Activated CD4-positive, CD25-positive, alpha-beta regulatory T cell (primary cell): Measurements from ENCODE around the gene ANKFY1.
"Not testable (repeated sequence)": the region's sequence is repeated elsewhere in the genome, so short reads cannot be mapped to it uniquely, and the experiment has no call there.

Source experiments
- DNase-seq, 4 experiments: peaks; one replicate each; lab custom pipeline; 2025; lab: John Stamatoyannopoulos, UW

The ANKFY1 gene

DNA sequence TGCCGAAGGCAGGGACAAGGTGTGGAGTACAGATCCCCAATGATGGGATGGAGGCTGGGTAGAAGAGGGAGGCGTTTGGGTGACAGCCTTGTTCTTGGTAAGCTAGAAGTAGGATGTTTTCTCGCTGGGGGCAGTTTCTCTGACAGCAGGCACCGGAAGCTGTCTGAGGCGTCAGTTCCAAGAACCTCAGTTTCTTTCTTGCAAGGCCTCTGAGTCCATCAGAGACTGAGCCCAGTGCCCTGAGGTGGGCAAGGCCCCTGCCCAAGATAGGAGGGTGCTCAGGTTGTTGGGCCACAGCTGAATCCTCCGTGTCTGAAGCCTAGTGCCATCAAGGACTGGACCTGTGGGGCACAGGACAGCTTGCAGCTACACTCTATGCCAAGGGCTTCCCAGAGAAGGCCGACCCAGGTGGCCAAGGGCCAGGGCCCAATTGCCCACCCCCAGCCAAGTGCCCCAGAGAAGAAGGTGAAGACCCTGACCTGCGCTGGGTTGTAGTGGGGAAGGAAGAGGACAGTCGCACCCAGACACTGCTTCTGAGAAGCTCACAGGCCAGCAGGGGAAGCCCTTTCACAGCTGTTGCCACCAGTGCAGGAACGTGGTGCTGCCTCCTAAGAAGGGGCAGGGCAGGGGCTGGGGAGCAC, 107.7 kb downstream of the ANKFY1 start:
- no peak for DNase-seq

DNA sequence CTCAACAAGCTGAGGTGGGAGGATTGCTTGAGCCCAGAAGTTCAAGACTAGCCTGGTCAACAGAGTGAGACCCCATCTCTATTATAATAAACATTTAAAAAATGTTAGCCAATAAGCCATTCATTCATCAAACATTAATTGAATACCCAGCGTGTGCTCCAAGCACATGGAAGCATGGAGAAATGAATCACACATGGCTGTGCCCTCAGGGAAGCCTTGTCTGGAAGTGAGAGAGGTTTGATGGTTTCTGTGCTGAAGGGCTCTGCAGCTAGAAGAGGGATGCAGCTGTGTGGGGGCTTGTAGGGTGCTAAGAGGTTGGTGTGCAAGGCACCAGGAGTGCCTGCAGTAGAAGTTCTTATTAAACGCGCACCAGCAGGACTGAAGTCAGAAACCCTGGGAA, 109.6 kb downstream of the ANKFY1 start:
- no peak for DNase-seq

DNA sequence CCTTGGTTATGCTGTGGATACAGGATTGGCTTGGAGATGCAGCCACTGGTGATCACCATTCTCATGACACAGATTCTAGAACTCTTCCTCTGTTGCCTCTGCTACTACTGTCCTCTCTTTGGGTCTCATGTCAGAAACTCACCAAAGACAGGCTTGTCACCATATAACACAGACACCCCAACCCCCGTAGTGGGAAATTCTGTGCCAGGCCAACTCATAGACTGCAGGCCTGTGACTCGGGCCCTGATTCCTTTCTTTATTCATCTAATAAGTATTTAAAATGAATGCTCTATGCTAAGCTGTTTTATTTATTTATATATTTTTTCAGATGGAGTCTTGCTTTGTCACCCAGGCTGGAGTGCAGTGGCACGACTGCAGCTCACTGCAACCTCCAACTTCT, 111.3 kb downstream of the ANKFY1 start:
- DNase-seq, result no peak

DNA sequence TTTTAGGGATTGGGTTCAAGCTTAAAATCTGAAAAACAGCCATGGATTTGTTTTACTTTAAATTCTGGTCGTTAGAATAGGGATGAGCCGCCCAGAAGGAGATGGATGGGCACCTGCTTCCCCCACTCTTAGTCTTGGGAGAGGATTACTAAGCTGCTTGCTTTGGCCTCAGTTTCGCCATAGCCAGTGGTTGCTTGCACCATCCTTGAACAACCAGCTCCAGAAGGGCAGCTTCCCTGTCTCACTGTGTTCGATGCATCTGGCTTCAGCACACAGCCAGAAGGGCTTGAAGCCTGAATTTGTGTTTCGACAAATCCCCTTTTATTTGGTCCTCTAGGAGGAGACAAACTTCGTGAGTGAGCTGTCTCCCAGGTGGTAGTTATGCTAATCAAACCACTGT, 113.7 kb downstream of the ANKFY1 start:
- DNase-seq, result no peak

DNA sequence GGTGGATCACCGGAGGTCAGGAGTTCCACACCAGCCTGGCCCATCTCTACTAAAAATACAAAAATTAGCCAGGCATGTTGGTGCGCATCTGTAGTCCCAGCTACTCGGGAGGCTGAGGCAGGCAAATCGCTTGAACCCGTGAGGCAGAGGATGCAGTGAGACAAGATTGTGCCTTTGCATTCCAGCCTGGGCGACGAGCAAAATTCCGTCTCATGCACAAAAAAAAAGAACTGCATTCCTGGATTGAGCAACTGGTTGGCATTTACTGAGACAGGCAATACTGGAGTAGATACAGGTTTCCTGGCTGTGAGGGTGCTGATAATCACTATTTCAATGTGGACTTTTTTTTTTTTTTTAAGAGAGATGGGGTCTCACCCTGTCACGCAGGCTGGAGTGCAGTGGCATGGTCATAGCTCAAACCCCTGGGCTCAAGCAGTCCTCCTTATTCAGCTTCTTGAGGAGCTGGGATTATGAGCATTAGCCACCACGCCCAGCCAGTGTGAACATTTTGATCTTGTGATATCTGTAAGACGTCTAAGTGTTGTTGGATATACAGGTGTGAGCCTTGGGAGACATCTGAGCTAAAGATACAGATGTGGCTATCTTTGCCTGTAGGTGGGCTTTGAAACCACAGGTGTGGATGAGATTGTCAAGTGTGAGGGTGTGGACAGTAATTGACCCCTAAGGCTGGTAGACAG, 115.0 kb downstream of the ANKFY1 start:
- DNase-seq, result no peak

DNA sequence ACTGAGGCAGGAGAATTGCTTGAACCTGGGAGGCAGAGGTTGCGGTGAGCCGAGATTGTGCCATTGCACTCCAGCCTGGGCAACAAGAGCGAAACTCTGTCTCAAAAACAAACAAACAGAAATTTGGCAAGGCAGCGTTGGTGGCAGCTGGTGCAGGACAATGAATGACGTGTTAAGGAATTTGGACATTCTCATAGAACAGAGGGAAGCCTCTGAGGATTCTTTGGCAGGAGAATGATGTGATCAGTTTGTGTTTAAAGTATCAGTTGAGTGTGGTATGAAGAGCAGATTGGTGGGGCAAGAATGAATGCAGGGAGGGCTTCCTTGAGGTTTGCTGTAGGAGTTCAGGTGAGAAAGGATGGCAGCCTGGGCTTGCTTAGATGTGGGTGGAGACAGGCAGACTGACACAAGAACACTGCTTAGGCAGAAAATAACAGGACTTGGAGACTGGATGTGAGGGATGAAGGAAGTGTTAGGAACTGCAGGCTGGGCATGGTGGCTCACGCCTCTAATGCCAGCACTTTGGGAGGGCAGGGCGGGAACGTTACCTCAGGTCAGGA, 115.9 kb downstream of the ANKFY1 start:
- no peak for DNase-seq

DNA sequence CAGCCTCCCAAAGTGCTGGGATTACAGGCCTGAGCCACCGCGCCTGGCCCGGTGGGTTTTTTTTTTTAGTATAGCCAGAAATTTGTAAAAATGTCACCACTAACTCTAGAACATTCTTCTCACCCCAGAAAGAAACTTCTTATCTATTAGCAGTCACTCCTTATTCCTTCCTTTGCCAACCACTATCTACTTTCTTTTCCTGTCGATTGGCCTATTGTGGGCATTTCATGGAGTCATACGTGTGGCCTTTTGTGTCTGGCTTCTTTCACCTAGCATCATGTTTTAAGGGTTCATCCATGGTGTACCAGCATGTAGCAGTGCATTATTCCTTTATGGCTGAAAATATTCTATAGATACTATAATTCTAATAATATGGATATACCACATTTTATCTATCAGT, 117.1 kb downstream of the ANKFY1 start:
- DNase-seq, result no peak

DNA sequence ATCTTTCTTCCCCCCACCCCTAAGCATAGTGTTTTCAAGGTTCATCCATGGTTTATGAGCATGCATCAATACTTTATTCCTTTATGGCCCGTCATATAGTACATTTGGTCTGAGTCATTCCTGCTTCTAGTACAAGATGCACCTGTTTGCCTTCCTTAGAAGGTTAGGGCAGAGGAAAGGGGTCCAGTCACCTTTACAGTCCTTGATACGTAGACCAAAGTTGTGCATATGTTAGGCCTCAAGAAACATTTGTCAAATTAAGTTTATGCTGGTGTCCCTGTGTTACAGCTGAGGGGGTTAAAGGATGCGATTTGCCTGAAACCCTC, 119.4 kb downstream of the ANKFY1 start:
- DNase-seq, result no peak

DNA sequence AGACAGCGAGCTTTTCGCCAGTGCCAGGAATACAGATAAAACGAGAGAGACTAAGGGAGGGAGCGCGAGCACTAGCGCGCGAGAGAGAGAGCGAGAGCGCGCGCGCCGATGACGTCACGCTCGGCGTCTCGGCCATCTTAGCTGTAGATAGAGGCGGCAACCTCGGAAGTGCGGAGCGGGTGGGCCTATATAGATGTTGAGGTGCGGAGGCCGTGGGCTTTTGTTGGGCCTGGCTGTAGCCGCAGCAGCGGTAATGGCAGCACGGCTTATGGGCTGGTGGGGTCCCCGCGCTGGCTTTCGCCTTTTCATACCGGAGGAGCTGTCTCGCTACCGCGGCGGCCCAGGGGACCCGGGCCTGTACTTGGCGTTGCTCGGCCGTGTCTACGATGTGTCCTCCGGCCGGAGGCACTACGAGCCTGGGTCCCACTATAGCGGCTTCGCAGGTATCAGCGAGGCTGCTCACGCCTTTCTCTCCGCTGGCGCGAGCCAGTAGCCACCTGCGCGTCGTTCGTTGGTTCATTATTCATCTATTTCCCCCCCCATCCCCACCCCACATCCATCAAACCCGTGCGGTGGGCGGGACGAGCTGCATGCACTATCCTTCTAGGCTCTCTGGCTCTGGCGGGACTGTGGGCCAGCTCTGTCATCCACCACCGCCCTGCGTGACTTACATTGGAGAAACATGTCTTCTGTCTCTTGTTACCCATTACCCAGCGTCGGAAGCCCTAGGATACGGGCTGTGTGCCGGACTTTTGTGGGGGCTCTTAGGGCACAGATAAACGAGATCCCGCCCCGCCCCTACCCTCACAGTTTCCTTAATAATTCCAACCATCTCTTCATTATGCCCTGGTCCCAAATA, 120.0 kb downstream of the ANKFY1 start:
- peak; percentile 62 to 87 (median 82) for DNase-seq

DNA sequence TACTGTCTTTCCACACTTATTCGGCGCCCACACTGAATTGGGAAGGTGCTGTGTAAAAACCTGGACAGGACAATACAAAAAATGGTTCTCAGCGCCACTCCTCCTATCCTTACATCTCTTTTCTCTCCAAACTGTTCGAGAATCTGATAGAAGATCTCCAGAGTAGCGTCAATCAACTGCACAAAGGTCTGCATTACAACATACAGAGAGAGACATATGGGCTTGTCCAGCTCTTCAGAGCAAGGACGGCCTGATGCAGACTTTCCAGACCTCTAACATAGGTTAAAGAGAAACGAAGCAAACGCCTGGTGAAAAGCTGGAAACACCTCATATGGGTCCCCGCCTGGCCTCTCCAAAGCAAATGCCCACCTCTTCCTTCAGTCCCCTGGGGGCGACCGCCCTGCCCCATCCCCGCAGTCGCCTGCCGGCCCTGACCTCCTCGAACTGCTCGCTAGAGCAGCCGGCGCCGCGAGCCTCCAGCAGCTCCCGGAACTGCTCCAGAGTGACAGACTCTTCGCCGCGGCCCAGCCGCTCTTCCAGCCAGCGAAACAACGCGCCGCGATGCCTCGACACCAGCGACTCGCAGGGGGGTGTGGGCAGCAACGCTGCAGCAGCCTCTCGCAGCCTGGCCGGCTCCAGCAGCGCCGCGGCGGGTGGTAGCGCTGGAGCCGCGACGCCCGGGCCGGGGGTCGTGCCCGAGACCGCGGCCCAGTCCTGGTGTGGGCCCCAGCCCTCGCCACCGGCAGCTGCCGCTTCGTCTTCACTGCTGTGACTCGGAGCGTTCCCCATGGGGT, 121.5 kb downstream of the ANKFY1 start:
- peak in 2 of 4 experiments; percentile 38 to 44 for DNase-seq

DNA sequence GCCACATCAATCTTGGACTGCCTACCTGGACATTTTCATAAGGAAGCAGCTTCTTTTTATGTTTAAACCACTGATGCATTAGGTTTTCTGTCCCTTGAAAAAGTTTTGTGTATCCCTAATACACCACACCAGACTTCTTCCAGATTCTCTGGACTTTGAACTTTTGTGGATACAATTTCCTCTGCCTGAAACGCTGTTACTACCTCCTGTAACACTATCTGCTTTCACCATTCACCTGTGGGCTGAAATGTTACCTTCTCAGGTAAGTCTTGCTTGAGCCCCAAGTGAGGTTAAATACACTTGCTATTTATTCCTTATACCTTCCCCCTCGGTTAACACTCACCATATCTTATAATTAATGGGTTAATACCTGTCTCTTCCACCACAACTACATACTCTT, 123.7 kb downstream of the ANKFY1 start:
- DNase-seq, result no peak

DNA sequence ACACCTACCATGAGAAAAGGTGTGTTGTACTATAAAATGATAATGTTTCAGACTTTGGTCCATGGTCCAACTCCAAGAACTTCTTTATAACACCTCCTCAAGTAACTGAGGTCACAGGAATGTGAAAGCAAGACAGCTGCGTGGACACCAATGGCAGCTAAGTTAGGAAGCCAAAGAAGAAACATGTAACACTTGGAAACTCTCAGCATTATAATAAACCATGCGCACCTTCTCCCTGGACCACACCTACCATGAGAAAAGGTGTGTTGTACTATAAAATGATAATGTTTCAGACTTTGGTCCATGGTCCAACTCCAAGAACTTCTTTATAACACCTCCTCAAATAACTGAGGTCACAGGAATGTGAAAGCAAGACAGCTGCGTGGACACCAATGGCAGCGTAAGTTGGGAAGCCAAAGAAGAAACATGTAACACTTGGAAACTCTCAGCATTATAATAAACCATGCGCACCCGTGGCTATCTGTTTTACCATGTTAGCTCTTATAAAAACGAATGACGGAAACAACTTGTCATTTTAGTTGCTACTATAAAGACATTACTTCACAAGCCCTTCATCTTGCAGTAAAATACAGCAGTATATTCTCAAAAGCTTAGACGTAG, 124.8 kb downstream of the ANKFY1 start:
- DNase-seq, result not testable (repeated sequence)

DNA sequence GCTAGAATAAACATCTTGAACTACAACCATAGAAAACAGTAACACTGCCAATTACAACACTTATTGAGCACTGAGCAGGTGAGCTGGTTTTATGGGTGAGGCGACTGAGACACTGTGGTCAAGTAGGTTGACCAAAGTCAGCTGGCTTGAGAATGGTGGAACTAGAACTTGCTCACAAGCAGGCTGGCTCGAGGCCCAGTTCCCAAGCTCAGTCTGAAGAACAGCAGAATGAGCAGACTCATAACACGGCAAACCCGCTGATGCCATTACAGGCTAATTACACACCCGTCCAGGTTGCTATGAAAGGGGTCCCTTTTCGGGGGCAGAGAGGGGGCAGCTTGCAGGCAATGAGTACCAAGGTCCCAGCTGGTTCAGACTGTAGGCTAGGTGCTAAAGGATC, 127.4 kb downstream of the ANKFY1 start:
- no peak for DNase-seq

DNA sequence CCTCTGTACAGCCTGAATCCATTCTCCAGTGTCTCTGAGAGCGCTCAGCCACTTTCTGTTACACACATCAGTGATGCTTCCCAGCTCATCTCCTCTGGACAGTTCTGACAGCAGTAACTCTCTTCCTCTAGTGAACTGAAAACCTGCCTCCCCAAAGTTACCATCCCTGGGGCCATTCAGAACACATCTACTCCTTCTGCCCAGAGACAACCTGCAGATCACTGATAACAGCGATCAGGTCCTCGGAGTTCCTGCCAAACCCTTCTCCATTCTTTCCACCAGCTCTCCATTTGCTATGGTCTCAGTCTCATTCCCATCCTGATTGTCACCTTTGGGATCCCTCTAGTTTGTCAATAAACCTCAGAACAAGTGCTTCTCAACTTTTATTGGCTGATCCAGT, 128.3 kb downstream of the ANKFY1 start:
- DNase-seq, result no peak

DNA sequence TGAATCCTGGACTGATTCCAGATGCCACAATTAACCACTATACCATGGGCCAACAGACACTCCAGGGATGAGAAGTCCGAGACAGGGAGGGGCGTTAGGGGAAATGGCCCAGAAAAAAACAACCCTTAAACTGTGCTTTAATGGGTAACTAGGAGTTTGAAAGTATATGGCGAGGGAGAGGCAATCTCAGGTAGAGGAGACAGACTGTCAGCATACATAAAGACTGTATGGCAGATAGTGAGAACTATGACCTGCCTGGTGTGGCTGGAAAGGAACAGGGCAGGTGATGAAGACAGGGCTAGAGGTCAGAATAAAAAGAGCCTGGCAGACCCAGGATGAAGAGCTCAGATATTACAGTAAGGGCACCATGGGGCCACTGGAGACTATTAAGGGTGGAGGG, 129.1 kb downstream of the ANKFY1 start:
- DNase-seq, result no peak

DNA sequence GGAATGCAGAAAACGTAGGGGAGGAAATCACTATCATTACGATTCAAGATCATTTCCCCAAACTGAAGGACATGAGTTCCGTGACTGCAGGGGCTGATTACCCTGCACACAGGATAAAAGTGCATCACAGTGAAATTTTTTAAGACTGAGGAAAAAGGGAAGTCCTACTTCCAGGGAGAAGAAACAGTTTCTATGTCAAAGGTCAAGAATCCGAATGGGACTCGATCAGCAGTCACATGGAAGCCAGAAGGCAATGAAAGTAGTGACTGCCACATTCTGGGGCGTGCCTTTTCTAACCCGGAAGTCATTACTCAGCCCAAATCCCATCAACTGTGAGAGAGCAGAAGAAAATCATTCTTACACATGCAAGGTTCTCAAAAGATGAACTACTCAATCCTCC, 133.1 kb downstream of the ANKFY1 start:
- no peak for DNase-seq

DNA sequence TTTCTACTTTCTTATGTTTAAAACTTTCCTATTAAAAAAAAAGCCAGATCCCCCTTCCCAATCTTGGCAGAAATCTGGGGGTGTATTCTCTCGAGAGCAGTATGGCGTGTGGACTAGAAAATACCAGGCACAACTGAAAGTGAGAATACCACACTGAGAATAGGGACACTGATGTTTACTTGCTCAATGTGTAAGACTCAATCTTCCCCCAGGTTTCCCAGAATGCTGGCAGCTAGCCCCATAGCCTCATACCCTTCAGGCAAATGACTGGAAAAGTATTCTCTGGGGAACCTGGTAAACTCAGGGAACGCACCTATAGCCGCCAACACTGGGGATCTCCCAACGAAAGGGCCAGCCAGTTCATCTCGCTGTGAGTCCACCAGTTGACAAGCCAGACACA, 136.2 kb downstream of the ANKFY1 start:
- no peak for DNase-seq

DNA sequence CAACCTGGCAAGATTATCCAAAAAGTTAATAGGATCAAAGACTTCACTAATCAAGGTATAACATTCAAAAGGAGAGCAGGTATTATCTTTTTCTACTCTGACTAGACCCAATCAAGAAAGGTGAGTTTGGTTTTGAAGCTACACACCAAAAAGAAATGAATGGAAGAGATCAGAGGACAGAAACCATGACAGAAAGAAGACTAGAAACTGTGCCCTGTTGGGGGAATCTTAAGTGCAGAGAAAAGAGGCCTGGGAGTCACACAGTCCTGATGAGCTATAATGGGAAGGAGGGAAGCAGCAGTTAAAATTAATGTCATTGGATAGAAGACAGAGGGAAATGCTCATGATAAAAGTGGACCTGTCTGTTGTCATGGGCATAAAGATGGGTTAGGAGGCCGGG, 138.2 kb downstream of the ANKFY1 start:
- DNase-seq, result no peak

DNA sequence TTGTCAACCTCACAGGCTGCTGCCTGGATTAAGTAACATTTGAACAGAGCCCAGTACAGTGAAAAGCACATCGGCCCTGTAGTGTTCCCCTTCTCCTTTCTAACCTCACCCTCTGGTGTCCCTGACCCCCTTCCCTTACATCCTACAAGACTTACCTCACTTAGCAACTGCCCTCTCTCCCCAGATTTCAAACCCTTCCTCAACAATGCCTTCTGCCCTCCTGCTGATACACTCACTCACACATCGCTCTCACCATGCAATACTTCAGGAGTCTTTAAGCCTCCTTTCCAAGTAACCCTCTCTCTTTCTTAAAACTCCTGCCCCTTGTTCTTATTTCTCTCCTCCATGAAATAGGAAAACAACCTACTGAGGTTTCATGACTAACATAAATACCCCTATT, 138.8 kb downstream of the ANKFY1 start:
- no peak for DNase-seq

DNA sequence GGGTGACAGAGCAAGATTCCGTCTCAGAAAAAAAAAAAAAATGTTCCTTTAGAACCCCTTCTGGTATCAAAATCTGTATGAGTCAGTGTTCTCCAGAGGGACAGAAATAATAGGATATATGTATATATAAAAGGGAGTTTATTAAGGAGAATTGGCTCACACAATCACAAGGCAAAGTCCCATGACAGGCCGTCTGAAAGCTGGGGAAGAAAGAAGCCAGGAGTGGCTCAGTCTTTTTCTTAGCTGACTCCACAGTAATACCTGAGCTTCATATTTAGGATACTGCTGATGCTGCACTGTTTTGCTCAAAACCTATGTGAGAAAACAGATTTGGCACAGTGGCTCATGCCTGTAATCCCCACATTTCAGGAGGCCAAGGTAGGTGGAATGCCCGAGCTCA, 143.4 kb downstream of the ANKFY1 start:
- no peak for DNase-seq

DNA sequence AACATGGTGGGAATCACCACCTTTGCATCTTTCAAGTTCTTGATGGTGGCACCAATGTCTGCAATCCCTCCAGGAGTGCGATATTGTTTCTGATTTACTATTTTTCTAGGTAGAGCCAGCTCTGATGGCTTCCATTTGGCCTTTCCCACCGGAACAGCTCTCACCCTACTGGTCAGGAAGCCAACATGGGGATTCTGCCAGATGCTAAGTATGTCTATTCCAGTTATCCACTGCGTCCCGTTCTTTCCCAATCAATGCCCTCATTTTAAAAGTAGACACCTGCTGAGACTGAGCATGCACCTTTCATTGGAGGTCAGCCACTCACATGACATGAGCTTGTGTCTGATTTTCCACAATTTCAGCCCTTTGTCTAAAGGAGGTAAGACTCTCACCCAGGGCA, 144.5 kb downstream of the ANKFY1 start:
- no peak for DNase-seq
